ENCODE results near the gene ABHD4.
"Not testable (repeated sequence)": the region's sequence is repeated elsewhere in the genome, so short reads cannot be mapped to it uniquely, and the experiment has no call there.

Gene ABHD4

DNA sequence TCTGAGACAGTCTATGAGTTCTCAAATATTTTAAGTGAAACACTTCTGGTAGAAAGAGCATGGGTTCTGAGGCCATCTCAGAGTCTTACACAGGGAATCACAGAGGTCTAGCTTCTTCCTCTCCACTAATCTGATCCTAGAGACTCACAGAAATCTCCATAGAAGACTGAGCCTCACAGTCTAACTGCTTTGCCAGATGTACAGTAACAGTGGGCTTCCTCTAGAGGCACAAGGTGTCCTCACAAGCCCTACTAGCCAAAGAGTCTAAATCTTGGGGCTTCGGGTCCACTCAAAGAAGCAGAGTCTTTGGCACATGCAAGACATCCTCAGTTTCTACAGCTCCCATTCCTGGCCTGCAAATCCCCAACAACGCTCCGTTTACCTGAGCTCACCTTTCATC is 32.0 kb downstream of the ABHD4 start:
- no peak for DNase-seq

DNA sequence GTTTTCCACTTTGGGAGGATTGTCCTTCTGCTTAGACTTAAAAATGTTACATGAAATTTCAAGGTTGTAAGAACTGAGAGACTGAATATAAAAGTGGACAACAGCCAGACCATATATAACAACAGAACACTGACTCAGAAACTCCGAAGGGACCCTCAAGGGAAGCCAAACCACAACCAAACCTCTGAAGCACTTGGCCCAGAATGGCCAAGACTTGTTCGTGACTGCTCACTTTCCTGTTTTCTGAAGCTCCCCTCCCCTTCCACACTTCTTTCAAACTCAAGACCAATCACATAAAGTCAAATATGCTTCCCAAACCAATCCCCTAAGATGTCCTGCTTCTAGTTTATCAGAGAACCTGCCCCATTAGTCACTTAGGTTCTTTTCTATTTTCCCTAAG is 32.4 kb downstream of the ABHD4 start:
- no peak for DNase-seq

DNA sequence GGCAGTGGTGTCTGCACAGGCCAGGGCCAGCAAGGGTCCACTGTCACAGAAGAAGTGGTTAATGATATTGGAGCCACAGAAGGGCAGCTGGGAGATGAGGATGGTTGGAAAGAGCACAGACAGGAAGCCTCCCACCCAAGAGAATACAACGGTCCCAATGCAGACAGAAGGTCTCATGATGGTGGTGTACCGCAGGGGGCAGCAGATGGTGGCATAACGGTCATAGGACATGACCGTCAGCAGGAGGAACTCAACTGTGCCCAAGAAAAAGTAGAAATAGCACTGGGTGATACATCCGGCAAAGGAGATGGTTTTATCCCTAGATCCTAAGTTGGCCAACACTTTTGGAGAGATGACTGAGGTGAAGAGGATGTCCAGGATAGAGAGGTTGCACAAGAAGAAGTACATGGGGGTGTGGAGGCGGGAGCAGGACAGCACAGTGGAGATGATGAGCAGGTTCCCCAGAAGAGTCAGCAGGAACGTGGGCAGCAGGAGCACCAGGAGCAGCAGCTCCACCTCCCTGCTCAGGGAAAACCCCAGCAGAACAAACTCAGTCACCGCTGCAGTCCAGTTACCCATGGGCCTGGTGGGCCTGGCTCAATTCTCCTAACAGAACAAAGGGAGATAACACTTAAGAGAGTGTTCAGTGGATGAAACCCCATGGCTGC is 36.3 kb downstream of the ABHD4 start:
- DNase-seq, result no peak

DNA sequence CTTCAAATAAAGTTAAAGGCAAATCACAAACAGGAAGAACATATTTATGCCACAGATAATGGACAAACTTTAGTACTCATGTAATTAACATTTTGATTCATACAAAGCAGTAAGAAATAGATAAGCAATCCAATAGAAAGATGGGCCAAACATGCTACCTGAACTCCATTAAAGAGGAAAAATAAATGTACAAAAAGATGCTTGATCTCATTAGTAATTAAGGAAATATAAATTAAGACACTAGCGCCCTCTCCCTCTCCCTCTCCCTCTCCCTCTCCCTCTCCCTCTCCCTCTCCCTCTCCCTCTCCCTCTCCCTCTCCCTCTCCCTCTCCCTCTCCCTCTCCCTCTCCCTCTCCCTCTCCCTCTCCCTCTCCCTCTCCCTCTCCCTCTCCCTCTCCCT is 37.9 kb downstream of the ABHD4 start:
- not testable (repeated sequence) for DNase-seq

DNA sequence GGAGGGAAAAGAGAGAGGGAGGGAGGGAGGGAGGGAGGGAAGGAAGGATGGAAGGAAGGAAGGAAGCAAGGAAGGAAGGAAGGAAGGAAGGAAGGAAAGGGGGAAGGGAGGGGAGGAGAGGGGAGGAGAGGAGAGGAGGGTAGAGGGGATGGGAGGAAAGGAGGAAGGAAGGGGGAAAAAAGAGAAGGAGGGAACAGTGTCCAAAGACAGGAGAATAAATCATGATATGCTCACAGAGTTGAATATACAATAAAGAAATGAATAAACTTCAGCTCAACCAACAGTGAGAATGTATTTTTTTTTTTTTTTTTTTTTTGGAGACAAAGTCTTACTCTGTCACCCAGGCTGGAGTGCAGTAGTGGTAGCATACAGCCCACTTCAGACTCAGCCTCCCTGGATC is 42.1 kb downstream of the ABHD4 start:
- DNase-seq, result no peak

DNA sequence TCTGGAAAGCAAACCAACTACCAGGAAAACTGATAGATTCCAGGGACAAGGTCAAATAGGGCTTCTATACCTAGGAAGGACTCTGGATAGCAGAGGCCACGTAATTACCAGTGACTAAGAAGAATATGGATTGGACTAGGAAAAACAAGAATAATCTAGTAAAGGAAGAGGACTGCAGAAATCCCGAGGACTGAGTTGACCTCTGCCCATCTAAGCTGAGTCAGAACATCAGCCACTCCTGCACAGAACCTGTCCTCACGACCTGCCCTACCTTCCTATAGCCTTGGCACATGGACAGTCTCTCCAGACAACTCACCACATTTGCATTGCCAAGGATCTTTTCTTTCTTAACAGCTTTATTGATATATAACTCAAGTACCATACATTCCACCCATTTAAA is 43.7 kb downstream of the ABHD4 start:
- no peak for DNase-seq

DNA sequence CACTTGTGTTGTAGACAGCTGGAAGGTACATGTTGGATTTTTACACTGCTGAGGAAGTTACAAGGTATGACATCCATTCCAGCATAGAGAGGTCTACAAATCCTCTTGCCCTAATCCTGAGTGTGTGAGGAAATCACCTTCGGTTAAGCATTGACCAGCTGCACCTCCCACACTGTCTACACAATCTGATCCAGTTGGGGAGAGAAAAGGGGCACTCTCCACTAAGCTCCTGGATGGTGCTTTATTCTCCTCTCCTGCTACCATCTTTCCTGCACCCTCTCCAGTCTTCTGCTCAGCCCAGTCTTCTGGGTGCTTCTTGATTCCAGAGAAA is 46.2 kb downstream of the ABHD4 start, which contains the start of gene OR6J1:
OR6J1 (minus strand) TSS at position 48 of the 331 bp plus-strand sequence. CDS start 9,541 bp downstream, outside the sequence.
- DNase-seq, result no peak

DNA sequence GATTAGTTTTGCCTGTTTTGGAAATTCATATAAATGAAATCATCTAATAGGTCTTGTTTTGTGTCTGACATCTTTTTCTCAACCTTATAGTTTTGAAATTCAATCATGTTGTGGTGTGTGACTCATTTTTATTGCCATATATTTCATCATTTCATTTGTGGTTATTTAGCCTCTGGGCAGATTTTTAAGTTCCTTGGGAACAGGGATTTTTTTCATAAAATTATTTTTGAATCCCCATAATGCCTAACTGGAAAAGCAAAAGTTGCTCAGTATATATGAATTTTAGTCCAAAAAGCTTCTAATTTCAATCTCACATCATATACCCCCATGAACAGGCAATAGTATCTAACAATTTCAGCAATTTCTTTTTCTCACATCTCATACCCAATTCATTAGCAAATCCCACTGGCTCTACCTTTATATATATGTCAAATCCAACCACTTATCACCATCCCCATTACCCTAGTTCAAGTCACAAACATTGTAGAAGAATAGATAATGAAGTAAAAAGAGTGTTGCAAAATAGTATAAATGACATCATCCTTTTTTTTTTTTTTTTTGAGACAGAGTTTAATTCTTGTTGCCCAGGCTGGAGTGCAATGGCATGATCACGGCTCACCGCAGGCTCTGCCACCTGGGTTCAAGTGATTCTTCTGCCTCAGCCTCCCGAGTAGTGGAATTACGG is 48.6 kb downstream of the ABHD4 start:
- DNase-seq, result no peak

DNA sequence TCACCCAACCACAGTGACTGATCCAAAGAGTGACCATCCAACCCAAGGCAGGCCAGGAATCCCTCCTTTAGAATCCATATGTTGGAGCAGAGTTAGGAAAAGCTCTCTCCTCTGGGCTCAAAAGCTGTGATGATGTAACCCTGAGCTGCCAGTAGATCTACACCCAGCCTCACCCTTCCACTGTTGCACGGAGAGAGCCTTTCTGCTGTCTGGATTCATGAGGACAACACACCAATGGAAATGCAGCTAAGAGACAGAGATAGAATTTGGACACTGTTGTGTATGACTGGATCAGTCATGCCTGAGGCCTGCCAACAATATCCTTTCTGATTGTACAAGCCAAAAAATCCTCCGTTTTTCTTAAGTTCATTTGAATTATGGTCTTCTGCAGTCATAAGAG is 50.4 kb downstream of the ABHD4 start:
- DNase-seq, result no peak

DNA sequence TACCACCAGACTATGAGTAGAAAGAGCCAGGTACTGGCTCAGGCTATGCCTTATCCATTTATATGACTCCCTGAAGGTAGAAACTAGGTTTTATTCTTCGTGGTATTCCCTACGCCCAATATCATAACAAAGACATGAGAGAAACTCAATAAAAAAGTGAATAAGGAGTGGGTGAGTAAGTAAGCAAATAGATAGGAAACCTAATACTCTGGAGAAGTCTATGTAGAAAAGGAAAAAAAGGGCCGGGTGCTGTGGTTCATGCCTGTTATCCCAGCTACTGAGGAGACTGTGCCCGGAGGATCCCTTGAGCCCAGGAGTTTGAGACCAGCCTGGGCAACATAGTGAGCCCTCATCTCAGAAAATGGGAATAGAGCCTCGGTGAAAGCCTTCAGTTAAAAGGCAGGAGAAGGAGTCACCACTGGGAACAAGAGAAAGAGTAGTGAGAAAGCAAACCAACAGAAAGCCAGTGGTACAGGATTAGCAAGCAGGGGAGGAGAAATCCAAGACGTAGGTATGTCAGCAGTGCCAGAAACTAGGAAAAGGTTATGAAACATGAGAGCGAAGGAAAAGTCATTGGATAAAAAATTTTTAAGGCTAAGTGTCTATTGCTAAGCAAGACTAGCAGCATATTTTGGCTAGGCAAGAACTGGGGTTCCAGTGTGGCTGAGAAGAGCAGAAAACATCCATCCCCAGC is 52.1 kb downstream of the ABHD4 start:
- no peak for DNase-seq

DNA sequence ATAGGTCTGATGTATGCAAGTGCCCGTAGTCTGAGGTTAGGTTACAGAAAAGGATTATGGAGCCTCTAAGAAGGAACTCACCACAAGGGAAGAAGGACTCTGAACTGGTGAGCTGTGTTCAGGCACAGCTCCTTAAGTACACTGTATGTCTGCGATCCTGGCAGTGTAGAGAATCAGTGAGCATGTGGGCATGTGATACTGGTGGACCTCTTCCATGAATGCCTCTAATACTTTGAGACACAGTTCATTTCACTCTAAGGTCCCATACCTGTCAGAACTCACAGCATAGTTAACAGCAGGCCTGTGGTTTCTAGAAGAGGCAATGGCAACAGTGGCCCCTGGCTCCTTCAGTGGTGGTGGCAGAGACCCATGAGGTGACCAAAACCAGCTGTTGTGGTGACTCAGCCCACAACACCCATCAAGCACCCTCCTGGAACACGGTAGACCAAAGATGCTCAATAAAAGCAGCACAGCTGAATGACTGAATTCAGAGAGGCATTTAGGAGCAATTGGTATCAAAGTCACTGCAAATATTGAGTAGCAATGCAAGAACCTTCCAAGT is 52.9 kb downstream of the ABHD4 start:
- no peak for DNase-seq

DNA sequence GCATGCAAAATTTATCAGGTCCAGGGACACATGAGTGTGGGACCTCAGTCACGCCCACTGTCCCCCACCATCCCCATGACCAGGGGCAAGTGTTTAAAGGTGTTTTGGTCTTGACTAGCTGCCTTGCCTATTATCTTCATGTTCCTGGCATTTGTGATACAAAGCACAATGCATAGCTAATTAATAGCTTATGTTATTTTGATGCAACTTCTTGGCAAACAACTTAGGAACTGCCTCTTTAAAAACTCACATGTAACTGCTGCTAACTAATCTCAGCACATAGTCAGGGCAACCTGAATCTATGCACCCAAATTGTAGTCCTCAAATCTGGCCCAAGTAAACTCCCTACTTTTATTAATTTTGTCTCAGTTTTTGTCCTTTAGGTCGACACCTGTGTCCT is 53.5 kb downstream of the ABHD4 start:
- DNase-seq, result no peak

DNA sequence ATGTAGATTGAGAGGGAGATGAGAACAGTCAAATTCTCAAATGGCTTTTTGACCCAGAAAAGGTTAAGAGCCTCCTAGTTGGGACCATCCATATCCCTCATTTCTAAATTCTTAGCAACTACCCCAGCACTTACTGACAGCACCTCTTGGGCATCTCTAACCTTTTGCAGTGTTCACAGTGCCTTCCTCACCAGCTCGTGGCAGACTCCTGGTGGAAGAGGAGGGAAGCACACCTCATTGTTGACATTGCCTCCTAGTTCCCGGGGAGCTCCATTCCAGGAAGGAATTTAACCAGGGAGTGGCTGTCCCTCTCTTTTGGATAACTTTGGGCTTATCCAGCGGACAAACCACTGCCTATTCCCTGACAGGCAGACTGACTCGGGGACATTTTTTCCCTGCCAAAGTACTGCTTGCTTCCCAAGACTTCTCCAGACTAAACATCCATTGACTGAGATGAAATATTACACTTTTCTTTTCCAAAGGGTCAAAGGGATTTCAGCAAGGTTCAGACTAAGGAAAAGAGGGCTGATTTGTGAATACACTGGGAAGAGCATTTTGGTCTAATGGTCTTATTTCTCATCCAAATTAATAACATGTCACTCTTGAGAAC is 55.0 kb downstream of the ABHD4 start:
- no peak for DNase-seq

DNA sequence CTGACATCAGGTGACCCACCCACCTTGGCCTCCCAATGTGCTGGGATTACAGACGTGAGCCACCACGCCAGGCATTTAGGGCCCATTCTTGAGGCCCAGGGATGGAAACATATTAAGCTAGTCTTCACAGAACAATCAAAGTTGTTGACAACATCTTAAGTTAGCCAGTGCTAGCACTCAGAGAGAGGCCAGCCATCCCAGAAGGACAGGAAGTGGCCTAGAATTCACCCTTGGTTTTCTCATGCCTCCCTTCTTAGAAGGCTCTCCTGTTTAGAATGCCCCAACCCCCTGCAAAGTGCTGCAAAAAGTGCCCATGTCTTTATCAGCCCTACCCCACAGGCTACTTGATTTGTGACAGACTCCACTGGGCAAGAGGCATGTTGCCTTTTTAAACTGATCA is 58.1 kb downstream of the ABHD4 start:
- DNase-seq, result no peak

DNA sequence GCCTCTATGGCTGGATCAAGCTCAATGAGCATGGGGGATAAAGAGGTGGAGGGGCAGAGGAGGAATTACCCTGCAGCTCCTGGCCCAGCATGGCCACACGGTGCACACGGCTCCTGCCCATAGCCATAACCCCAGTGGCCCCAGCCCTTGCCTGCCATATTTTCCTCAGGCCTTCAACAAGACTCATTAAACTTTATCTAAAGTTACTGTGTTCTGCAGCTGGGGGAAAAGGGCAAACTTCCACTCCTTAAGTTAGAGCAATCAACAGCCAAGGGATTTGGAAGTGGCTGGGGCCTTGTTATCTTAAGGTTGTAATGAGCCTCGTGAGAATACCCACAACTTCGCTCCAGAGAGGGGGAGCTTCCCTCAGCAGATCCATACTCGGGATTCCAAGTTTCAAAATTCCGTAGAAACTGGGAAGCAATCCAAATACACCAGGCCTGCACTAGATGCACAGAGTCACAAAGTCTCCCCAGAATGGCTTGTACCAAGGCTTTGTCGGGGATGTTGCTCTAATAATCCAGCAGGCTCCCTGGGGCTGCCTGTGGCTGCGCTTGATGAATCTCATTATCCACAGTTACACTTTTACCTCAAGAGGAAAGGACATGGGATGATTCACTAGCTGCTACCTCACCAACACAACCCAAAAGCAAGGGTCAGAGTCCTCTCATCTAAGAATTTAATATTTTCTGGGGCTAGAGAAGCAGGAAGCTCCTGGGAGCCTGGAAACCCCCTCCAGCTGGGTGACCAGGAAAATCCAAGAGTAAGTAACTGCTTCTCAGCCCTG is 59.0 kb downstream of the ABHD4 start:
- no peak for DNase-seq

DNA sequence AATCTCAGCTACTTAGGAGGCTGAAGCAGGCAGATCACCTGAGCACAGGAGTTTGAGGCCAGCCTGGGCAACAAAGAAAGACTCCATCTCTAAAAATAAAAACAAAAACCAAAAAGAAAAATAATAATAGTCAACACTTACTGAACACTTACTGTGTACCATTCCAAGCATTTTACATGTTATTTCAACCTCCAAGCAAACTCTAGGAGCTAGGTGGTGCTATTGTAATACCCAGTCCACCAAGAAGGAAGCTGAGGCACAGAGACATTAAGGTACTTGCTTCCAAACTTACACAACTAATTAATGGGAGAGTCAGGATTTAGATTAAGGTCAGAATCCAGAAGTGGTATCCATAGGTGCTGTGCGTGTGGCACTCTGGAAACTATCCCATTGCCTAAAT is 59.8 kb downstream of the ABHD4 start:
- no peak for DNase-seq

DNA sequence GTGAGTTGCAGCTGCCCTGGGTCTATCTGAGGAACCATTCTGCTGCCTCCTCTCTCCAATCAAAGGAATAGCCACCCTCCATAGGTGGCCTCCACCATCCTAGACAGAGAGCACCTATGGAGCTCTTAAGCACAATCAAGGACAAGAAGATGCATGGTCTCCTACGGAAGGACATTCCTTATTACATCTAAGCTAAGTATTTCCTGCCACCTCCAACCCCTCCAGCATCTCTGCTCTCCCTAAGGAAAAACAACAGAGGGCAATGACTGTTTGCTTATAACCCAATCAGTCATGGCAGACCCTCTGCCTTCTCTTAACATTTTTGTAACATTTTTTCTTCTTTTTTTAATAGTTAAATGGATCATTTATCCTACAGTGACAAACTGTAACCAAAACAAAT is 60.8 kb downstream of the ABHD4 start:
- DNase-seq, result no peak

DNA sequence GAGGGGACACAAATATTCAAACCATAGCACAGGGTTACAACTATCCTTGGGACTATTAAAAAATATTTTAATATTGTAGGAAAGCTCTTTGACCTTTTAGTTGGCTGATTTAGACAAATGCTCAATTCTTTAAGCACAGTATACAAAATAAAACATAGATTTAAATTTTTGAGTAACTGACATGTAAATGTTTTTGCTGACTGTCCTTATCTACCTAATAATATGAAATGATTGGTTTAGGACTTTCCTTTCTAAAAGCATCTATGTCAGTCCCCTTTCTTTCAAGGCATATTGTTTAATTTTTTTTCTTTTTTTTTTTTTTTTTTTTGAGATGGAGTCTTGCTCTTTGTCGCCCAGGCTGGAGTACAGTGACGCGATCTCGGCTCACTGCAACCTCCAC is 62.6 kb downstream of the ABHD4 start:
- no peak for DNase-seq
